GM06990 (cell line): Measurements from ENCODE around the gene ANKRD63.

Source experiments
- DNase-seq: peaks from one replicate; pipeline ENCODE4 v3.0.0-alpha.2; 2011; ENCODE audit not compliant: insufficient read length; ENCODE audit errors: extremely low read depth
- H3K27me3 ChIP-seq: replicated peaks from 2 replicates; pipeline ENCODE4 v1.6.0; 2011; ENCODE audit warnings: low read length; ENCODE audit not compliant: control insufficient read depth, insufficient read depth
- H3K36me3 ChIP-seq: 2 replicates; pipeline ENCODE4 v1.5.1; 2011; ENCODE audit warnings: low read length; ENCODE audit not compliant: control insufficient read depth, insufficient read depth
- H3K4me3 ChIP-seq: replicated peaks from 2 replicates; pipeline ENCODE4 v1.5.1; 2011; ENCODE audit warnings: low read depth, mild to moderate bottlenecking, control low read depth, low read length
- CTCF ChIP-seq: IDR thresholded peaks from 2 replicates; pipeline ENCODE4 v1.5.1; 2011; ENCODE audit warnings: low read length, control low read depth, mild to moderate bottlenecking, inconsistent platforms; ENCODE audit not compliant: insufficient read depth, poor library complexity, severe bottlenecking

The ANKRD63 gene

DNA sequence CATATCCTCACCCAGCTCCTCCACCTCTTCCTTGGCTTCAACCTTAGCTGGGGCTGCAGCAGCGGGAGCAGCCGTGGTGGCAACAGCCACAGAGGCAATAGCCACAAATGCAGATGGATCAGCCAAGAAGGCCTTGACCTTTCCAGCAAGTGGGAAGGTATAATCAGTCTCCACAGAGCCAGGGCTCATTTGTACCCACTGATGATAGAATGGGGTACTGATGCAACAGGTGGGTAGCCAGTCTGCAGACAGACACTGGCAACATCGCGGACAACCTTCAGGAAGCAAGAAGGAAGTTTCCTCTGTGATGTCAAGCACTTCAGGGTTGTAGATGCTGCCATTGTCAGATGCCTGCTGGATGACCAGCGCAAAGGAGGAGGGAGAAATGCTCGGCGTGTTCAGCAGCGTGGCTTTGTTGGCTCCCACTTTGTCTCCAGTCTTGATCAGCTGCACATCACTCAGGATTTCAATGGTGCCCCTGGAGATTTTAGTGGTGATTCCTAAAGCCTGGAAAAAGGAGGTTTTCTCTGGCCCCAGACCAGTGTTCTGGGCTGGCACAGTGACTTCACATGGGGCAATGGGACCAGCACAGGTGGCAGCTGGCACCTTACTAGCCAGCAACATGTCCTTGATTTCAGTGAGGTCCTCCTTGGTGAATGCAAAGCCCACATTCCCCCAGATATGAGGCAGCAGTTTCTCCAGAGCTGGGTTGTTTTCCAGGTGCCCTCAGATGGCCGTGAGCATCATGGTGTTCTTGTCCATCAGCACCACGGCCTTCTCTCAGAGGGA lies 29.7 kb upstream of the ANKRD63 start:
- Histone ChIP-seq H3K4me3 (no peak overlapping the region), H3K36me3 (no peaks in the 10 kb centered on the region), H3K27me3 (no peaks in the 10 kb centered on the region)
- no peak for TF ChIP-seq CTCF
- DNase-seq, result no peak

DNA sequence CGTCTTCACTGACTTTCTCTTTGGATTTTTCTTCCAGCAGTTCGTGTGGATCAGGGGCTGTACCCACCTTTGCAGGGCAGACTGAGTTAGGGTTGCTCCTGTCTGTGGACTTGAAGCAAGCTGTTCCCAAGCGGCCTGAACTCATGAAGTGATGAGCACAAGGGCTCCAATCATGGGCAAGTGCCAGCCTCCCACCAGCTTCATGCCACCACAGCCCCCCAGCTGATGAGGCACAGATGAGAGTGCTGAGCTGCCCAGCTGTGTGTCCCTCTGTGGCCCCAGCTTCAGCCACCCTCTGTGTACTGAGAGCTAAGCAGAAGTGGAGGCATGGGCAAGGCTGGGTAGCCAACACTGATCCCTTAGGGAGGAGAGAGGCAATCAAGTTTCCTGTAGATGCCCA lies 28.1 kb upstream of the ANKRD63 start:
- no peak for TF ChIP-seq CTCF
- DNase-seq, result no peak
- no peaks in the 10 kb centered on the region for H3K36me3 ChIP-seq
- no peaks in the 10 kb centered on the region for H3K27me3 ChIP-seq
- H3K4me3 ChIP-seq, result no peak overlapping the region

DNA sequence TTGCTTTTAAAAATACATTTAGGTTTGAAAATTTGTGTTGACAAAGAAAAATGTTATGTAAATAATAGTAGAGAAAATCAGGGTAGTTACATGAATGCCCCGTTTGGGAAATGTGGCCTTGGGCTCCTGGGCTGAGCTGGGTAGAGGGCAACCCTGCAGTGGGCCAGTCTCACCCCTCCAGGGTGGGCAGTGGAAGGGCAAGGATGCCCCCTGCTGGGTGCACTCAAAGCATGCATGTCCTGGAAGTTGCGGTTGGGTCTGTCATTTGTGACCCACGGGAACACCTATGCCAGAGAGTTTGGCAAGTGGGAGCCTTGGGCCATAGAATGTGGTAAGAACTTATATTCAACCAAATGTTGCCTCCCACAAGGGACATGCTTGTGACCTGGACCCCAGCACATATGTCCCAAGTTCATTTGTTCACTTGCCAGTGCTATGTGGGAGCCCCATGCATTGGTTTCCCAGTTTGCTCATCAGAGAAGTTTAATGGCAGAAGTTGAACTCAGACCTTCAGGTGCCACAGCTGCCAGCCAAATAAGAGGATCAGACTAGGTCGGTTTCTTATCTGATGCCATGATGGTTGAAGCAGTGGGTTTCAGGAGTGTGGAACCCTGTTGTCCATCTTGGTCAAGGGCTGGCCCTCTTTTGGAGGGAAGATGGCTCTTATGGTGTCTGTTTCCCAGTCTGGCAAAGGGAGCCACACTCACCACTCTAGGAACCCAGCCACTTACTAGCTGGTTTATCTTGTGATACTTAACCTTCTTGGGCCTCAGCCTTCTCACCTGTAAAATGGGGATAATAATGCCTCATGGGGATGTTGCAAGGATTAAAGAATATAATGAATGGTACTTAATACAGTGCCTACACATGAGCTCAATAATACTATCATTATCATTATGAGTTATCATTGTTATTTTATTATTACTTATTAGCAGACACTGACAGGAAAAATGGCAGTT lies 27.4 kb upstream of the ANKRD63 start:
- peak; percentile 73 for TF ChIP-seq CTCF
- no peaks in the 10 kb centered on the region for H3K27me3 ChIP-seq
- no peaks in the 10 kb centered on the region for H3K36me3 ChIP-seq
- DNase-seq, result no peak
- H3K4me3 ChIP-seq, result no peak overlapping the region

DNA sequence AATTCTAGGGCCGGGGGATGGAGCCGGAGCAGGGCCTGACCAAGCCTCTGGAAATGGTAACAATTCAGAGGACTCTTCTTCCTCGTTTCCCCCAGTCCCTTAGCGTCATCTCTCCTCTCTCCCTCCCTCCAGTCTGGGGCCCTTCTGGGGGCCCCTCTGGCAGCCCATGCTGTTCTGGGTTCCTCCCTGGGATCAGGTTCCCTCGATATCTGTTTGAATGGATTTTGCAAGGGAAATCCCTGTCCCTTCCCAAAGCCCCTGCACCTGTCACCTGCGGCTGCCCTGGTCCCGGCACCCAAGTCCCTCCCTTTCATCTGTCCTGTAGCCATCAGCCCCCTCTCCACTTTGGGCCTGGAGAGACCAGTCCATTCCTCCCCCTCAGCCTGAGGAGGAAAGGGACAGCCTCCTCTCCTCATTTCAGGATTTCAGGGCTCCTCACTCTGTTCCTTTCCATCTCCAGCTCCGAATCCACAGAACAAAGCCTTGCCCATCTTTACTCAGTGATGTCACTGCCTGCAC lies 26.5 kb upstream of the ANKRD63 start:
- no peak for DNase-seq
- Histone ChIP-seq H3K27me3 (no peaks in the 10 kb centered on the region), H3K4me3 (no peak overlapping the region), H3K36me3 (no peaks in the 10 kb centered on the region)
- TF ChIP-seq CTCF, result no peak

GRCh38 chr15:40307421-40308211 lies 24.8 kb upstream of the ANKRD63 start, which contains the start of gene PLCB2:
PLCB2 (minus strand) TSS chr15:40307935; CDS start chr15:40307672, 263 bp downstream.
- Histone ChIP-seq H3K36me3 (no peaks in the 10 kb centered on the region), H3K4me3 (peak within 1 kb of the TSS; percentile 71), H3K27me3 (no peaks in the 10 kb centered on the region)
- TF ChIP-seq CTCF, result peak; percentile 58
- DNase-seq, result peak; percentile 65
